HG02840 (cell line): ENCODE data around the gene MAP4K2.

Experiments
- ATAC-seq: cut with Tn5 transposase; IDR thresholded peaks from one replicate; pipeline ENCODE4 v1.9.1; 2021; ENCODE audit warnings: mild to moderate bottlenecking, moderate library complexity, moderate number of reproducible peaks; ENCODE audit not compliant: unreplicated experiment, low FRiP score

Gene MAP4K2

DNA sequence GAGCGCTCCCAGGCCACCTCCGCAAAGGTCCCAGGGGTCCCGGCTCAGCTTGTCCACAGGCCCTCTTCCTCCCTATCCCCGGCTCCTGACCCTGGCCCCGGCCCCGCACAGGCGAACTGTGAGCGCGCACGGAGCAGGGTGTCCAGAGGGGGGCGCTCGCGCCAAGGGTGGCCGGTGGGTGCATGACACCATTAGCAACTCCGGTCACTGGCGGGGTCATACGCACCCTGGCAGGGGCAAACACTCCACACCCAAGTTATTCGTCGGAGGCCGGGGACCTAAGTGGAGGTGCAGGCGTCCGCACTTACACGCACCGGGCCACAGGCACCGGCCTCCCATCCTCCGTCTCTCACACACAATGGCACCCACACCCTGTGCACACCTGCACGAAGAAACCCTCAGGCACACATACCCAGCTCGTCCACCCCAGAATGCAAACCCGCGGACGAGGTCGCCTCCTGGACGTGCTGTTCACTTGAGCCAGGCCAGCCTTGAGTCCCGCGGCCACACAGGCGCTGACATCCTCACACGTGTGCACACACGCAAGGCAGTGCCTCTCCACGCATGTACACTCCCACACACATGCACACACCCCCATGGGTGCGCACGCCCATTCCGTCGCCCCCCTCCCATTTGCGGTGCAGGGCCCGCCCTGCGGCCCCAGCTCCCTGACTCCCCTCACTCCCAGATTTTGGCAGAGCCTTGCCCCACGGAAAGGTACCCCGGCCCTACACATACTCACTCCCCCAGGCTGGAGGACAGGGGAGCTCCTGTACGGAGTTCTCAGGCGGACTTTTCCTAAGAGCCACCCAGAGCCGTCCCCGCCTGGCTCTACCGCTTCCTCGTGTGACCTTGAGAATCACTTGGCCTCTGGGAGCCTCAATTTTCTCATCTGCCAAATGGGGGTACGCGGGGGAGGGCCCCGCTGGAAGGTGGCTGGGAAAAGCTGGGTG is 59.1 kb downstream of the MAP4K2 start, which contains the start of gene RASGRP2:
TSS of gene RASGRP2 (minus strand) at position 552 of the 953 bp plus-strand sequence. CDS start 1,276 bp downstream, outside the sequence.
- ATAC-seq, result no peak

DNA sequence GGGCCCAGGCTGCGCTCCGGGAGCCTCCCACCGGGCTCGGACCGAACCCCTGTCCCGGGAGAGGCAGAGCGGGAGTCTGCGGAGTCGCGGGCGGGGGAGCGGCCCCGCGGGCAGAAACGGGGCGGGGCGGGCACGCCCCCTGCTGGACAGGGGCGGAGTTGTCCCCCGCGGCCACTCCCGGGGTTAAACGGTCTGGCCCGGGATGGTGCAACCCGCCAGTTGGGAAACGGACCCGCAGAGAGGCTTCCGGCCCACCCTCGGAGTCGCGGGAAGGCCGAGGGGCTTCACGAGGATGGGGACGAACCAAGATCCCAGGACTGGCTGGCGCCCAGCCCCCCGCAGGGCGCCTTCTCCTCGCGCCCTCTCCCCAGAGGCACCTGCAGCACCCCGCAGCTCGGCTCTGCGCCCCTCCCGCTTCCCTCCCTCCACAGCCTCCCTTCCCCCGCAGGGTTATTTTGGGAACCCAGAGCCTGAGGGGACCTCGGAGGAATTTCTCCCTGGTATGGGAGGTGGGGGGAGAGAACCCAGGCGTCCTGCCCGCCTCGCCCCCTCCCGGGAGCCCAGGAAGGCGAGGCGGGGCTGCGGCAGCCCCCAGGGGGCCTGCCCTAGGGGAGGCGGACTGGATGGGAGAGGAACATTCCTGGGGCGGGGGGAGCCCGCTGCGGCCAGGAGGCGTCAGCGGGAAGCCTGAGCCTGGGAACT is 60.0 kb downstream of the MAP4K2 start:
- no peak for ATAC-seq

DNA sequence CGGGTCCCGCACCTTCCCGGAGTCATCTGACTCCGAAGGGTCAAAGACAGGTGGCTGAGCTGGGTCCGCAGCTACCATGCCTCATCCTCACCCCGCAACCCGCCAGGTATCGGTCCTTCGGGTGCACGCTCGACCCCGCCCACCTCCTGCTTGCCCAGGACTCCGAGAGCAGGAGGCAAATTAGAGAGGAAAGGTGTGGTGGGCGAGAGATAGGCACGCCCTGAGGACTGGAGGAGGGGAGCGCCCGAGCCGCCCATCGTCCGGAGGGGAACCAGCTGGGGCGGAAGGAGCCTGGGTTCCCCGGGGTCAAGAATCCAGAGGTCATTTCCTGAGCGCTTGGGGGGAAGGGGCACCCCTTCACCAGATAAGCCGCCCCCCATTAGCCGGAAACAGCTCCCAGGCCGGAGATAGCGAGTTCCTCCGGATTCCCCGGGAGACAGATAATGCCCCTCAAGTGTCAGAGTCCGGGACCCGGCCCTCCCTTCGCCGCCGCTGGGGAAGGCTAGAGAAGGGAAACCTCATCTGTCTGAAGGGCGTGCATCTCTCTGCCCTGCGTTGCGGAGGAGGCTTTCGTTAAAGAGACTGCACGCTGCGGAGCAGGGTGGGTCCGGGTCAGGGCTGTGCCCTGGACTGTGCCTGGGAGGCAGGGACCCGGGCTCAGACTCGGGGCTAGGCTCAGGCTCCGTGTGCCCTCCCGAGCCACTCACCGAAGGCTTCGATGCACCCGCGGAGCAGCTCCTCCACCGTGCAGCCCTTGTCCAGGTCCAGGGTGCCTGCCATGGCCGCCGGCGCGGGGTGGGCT is 60.7 kb downstream of the MAP4K2 start:
- no peak for ATAC-seq

DNA sequence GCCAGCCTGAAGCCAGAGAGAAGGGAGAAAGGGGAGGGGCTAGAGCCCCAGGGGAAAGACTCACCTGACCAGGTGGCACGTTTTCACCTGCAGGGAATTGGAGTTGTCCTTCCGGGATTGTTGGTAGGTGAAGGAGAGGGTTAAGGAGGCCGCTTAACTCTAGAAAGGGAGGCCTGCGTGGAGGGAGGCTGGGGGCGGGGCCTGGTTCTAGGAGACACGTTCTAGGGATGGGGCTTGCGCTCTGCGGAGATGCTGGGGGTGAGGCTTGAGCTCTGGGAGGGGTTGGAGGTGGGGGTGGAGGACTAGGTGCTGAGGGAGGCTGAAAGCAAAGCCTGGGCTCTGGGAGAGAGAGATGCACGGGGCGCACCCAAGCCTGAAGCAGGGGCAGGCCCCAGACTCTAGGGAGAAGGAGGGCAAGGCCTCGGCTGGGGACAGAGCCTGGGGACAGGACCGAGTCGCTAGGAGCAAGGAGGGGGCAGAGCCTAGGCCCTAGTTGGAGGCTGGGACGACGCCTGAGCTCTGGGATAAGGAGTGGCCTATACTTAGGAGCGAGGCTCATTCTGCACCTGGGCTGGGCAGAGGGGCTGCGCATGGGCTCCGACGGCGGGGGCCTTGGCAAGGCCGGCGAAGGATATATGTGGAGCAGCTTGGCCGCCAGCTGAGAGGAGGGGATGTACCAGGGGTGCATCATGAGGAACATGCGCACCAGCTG is 61.5 kb downstream of the MAP4K2 start:
- no peak for ATAC-seq

DNA sequence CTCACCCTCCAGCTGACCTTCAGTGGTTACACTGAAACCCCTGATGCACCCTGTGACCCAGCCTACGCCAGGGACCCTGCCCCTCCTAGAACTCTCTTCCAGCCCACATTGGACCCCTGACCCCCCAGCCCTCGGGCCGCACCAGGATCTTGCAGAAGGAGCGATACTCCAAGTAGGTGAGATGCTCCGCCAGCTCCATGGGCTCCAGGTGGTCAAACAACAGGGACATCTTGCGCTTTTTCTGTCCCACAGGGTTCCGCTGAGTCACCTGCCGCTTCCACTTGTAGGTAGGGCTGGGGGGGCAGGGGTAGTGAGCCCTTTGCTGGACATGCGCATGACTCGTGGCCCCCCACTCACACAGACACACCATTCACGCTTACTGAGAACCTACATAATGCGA is 63.1 kb downstream of the MAP4K2 start:
- no peak for ATAC-seq

DNA sequence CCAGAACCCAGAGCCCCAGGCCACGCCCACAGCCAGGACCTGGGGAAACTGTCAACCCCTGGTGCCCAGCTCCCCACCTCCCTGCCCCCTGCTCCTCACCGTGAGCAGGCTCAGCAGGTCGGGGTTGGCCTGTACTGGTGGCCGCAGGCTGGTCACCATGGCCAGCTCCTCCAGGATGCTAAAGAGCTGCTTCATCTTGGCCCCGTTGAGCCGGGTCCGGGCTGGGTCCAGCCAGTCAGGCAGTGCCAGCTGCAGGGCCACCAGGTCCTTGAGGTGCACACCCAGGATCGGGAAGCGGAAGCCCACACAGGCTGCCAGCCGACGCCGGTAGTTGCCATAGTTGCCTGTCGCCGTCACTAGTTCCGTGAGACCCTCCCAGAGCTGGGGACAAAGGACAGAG is 66.4 kb downstream of the MAP4K2 start:
- no peak for ATAC-seq

DNA sequence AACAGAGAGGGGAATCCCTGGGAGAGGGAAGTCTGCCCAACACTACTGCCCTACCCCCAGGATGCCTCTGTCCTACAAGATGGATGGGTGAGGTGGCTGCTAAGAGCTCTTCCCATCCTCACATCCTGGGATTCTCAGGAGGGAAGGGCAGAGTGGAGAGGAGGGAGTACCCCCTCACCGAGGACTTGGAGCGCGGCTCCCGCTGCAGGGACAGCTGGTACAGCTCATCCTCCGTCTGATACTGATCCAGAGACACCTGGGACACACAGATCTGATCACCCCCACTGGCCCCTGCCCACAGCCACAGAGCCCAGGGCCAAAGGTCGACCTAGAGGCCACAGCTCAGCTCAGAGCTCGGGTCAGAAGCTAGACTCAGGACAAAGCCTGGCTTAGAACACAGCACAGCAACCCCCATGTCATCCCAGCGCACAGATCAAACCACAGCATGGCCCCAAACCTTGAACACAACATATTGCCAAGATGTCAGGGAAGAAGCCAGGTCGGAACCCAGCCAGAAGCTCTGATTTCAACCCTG is 67.2 kb downstream of the MAP4K2 start:
- ATAC-seq, result no peak
